GM19372 (cell line): ENCODE measurements around the gene APOL3.
"Not testable (repeated sequence)": the region's sequence is repeated elsewhere in the genome, so short reads cannot be mapped to it uniquely, and the experiment has no call there.

Experiments
- ATAC-seq: cut with Tn5 transposase; IDR thresholded peaks from one replicate; pipeline ENCODE4 v1.9.1; 2021; ENCODE audit warnings: mild to moderate bottlenecking, low read depth, moderate library complexity; ENCODE audit not compliant: unreplicated experiment

Gene APOL3

GRCh38 chr22:36160499-36160942 is at the start of gene APOL3:
Gene APOL3, minus strand, starts transcription at chr22:36160755. Its CDS starts 11,700 bp downstream, at chr22:36149055.
- ATAC-seq: no peak

DNA sequence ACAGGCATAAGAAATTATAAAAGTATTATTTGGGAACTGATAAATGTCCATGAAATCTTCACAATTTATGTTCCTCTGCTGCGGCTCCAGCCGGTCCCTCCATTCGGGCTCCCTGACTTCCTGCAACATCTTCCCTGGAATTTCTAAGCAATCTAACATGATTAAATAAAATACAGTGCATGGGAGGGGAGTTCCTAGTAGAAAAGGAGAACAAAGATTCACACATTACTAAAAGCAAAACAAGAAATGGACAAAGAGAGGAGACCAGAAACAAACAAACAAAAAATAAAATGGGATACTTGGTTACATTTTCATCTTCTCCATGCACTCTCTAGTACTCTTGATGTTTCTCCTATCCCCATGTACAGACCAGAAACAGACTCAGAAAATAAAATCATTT is 49.7 kb upstream of the APOL3 start:
- no peak for ATAC-seq

DNA sequence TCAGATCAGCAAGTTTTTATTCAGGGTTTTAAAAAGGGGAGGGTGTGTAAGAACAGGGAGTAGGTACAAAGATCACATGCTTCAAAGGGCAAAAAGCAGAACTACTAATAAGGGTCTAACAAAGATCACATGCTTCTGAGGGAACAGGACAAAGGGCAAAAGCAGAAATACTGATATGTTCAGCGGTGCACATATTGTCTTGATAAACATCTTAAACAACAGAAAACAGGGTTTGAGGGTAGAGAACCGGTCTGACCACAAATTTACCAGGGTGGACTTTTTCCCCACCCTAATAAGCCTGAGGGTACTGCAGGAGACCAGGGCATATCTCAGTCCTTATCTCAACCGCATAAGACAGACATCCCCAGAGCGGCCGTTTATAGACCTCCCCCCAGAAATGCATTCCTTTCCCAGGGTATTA is 48.9 kb upstream of the APOL3 start:
- ATAC-seq: not testable (repeated sequence)

DNA sequence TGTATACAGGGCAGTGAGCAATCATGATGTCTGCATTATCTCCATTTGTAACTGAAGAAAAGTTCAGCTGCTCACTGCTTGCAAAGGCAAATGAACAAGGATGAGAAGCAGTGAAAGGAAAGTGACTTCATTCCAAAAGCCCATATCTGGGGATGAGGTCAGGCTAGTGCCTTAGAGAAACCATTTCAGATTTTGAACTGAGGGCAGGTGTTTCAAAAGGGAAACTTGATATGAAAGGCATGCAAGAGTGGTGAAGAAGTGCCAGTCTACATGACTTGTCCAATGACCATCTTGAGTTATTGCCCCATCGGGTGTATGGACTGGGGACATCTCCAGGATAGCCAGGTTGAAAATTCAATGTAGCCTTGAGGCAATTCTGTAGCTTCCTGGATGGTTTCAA is 48.4 kb upstream of the APOL3 start:
- ATAC-seq: no peak

DNA sequence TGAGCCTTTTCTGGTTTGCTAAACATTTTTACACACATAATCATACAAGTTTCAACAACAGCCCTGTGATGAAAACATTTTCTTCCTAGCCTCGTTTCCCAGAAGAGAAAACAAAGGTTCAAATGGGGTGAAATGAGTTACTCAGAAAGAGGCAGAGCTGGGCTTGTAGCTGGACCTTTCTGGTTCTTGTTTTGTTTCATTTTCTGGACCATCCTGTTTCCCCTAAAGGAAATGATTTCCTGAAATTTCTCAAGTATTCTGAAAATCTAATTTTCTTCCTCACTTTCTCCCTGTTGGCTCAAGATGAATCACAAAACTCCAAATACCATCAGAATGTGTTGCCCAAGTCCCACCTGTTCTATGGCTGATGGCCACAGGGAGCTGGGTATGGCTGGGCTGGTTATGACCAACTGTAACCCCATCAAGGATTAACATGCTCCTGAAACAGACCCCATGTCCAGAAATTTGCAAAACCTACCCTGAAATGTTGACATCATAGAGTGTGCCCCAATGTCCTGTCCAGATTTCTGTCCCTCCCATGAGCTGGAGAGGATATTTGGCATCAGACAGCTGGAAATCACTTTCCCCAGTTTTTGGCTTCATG is 47.7 kb upstream of the APOL3 start:
- ATAC-seq: no peak

- ATAC-seq: no peak
These were observed 45.7 kb upstream of the APOL3 start for GRCh38 chr22:36206255-36206654.

DNA sequence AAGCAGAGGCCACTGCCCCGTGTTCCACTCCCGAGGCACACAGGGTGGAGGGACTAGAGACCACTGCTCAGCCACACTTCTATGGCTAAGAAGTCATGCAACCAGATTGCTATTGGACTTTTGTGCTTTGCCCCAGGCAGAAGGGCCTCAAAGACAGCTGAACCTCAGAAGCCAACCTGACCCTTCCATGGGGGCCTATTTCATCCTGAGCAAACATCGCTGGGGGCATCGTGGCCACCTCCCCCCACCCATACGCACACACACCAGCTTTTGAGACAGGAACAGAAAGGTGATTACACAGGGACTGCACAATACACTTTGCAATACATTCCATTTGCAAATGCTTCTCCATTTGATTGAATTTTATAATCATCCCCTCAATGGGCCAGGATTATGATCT is 45.0 kb upstream of the APOL3 start:
- not testable (repeated sequence) for ATAC-seq

DNA sequence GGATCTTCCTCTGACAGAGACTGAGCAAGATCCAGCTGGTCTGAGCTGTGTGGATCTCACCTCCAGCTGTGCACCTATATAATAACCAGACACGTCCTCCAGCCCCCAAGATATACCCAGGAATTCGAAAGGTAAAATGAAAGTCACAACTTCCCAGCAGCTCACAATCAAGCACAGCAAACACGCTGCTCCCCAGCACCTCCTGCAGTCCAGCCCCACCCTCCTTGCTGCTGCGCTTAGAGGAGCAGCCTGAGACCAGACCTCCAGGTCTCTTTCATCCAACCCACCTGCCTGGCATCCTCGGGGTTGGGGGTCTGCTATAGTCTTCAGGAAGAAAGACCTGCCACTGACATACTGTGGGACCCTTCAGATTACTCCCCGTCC is 44.1 kb upstream of the APOL3 start:
- ATAC-seq: no peak

DNA sequence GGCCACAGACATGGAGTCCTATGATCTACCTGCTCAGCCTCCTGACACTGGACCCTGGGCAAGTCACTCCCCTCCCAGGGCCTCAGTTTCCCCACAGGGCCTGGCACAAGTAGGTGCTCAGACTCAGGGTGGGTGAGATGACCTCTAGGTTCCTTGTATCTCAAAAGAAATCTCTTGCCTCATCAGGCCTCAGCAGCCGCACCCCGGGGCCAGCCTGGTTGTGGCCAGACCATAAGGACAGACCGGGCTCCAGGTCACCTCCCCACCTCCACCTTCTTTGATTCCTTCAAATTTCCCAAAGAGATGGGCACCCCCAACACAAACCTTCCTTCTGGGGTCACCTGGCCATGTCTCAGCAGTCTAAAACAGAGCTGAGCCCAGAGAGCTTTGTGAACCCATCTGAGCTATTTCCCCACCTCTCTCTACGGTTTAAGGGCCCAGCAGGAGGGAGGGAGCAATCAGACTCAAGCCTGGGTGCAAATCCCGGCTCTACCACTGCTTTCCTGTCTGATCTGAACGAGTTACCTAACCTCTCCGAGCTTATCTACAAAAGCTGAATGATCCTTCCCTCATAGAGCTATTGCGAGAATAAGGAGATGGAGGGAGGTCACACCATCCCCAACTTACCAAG is 43.6 kb upstream of the APOL3 start:
- ATAC-seq: no peak

- not testable (repeated sequence) for ATAC-seq
These were observed 42.9 kb upstream of the APOL3 start for GRCh38 chr22:36203441-36203840.

GRCh38 chr22:36202906-36203305 is 42.4 kb upstream of the APOL3 start:
- ATAC-seq: not testable (repeated sequence)

- ATAC-seq: no peak
These were observed 41.2 kb upstream of the APOL3 start, which contains the start of gene APOL4 for GRCh38 chr22:36201630-36202319. Gene APOL4, minus strand, starts transcription at chr22:36201809. Its CDS starts 75 bp downstream, at chr22:36201734.

- not testable (repeated sequence) for ATAC-seq
These were observed 40.5 kb upstream of the APOL3 start for GRCh38 chr22:36201025-36201424.

DNA sequence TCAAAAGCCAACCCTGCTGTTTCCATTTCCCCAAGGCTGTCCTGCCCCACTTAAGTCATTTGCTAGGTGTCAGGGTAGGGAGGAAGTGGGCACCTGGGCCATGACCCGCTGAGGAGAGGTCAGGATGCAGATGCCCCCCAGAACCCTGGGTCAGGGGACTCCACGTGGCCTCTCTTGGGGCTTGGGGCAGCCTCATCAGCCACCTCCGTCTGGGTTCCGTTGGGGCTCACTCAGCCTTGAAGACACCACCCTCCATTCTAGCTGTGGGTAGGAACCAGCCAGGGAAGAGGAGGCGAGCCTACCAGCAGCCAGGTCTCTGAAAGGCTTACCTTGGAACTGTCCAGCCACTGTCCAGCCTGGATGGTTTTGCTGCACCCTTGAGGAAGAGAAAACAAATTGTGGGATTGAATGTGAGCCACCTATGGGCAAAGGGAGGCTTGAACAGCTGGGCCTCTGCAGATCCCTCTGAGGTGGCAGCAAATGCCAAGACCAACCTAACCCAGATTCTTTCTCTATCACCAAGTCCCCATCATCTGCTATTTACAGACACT is 38.5 kb upstream of the APOL3 start:
- ATAC-seq: no peak

- no peak for ATAC-seq
These were observed 38.0 kb upstream of the APOL3 start for GRCh38 chr22:36198536-36198935.

- ATAC-seq: no peak
These were observed 37.1 kb upstream of the APOL3 start for GRCh38 chr22:36197514-36198146.

DNA sequence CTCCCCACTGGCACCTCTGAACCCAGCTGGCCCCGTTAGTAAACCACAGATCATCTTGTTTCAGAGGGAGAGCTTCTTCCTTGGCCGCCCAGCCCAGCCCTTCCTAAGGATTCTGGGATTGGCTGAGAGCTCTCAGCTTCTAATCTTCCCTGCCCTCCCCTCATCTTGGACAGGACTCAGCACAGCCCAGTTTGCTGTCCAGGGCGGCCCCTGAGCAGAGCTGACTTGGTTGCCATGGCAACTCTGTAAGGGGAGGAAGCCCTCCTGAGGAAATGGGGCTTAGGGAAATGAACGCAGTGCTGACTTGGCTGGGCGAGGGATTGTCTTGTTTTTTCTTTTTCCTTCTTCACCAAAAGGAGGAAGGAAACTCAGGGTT is 36.5 kb upstream of the APOL3 start:
- no peak for ATAC-seq

GRCh38 chr22:36196254-36197064 is 35.9 kb upstream of the APOL3 start:
- no peak for ATAC-seq

- no peak for ATAC-seq
These were observed 34.4 kb upstream of the APOL3 start for GRCh38 chr22:36194971-36195370.

GRCh38 chr22:36194385-36194784 is 33.8 kb upstream of the APOL3 start:
- no peak for ATAC-seq
